ENCODE results near the gene GATA5.

GATA5 gene

DNA sequence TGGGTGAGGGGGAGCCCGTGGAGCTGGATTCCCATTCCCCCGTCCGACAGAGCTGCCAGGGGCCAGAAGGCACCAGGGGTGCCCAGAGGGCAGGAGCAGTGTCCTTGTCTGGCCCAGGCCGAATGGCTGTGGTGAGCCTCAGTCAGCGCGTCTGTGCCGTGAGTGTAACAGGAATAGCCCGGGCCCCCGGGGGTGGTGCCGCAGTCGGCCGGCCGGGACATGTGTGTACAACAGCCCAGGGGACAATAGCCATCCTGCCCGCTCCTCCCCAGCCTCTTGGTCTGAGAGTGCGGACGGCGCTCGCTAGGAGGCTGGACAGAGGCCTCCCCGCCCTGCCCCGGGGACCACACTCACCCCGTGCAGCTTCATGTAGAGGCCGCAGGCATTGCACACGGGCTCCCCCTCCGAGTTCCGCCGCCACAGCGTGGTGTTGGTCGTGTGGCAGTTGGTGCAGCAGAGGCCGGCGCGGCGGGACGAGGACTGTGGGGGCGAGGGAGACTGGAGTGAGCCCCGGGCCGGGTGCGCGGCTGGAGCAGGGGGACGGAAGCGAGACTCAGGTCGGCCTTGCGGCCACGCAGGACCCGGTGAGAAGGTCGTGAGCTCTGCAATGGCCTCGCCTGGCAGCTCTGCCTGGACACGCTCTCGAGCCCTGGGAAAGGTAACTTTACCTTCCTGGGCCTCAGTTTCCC lies 9.6 kb downstream of the GATA5 start:
- no peak for DNase-seq (ENCODE audit: low spot score in 2 of 2)
- no peaks in the 10 kb centered on the region for H3K36me3 Mint-ChIP-seq
- ATAC-seq (ENCODE audit: low read depth) = no peak
- H3K9me3 Mint-ChIP-seq = no peaks in the 10 kb centered on the region
- H3K4me3 Mint-ChIP-seq = no peak overlapping the region
- peaks cover 10% of the 10 kb centered on the region for H3K27me3 Mint-ChIP-seq
- H3K4me1 Mint-ChIP-seq = no peaks in the 10 kb centered on the region
- H3K27ac Mint-ChIP-seq = no peak overlapping the region

DNA sequence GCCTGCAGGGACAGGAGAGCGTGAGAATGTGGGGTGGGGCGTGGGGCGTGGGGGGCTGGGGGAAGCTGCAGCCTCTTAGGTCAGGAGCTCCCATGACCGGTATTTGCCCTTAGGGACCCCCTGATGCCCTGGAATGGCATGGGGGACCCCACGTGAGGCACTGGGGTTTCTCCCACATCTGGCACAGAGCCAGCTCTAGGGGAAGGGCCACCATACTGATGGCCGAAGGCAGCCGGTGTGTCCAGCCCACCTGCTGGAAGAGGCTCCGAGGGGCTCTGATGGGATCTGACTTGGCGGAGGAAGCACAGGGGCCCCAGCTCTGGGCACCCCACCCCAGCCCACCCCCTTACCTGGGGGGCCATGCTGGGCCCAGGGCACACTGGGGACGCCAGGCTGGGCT lies 10.8 kb downstream of the GATA5 start:
- no peaks in the 10 kb centered on the region for H3K9me3 Mint-ChIP-seq
- H3K27ac Mint-ChIP-seq = no peak overlapping the region
- no peak for DNase-seq (ENCODE audit: low spot score in 2 of 2)
- H3K36me3 Mint-ChIP-seq = no peaks in the 10 kb centered on the region
- no peaks in the 10 kb centered on the region for H3K4me1 Mint-ChIP-seq
- no peak overlapping the region for H3K4me3 Mint-ChIP-seq
- no peak for ATAC-seq (ENCODE audit: low read depth)
- H3K27me3 Mint-ChIP-seq = peaks cover 7% of the 10 kb centered on the region

DNA sequence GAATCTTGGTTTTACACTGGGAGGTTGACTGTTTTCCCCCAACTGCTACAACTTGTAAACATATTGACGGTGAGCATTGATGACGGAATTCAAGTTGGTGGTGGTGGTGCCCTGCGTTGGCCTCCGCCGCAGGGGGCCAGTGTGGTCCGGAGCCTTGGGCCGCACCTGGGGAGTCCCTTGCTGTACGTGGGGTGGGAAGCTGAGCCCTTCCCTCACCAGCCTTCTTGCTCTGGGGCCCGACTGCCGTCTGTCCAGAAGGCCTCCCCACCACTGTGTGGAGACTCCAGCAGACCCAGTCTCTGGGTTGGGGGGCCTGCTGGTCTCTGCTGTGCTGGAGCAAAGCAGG lies 11.4 kb downstream of the GATA5 start:
- Mint-ChIP-seq H3K27ac (no peak overlapping the region), H3K4me1 (no peaks in the 10 kb centered on the region), H3K27me3 (peaks cover 4% of the 10 kb centered on the region), H3K9me3 (no peaks in the 10 kb centered on the region), H3K36me3 (no peaks in the 10 kb centered on the region), H3K4me3 (no peak overlapping the region)
- ATAC-seq (ENCODE audit: low read depth) = no peak
- DNase-seq (ENCODE audit: low spot score in 2 of 2) = no peak

DNA sequence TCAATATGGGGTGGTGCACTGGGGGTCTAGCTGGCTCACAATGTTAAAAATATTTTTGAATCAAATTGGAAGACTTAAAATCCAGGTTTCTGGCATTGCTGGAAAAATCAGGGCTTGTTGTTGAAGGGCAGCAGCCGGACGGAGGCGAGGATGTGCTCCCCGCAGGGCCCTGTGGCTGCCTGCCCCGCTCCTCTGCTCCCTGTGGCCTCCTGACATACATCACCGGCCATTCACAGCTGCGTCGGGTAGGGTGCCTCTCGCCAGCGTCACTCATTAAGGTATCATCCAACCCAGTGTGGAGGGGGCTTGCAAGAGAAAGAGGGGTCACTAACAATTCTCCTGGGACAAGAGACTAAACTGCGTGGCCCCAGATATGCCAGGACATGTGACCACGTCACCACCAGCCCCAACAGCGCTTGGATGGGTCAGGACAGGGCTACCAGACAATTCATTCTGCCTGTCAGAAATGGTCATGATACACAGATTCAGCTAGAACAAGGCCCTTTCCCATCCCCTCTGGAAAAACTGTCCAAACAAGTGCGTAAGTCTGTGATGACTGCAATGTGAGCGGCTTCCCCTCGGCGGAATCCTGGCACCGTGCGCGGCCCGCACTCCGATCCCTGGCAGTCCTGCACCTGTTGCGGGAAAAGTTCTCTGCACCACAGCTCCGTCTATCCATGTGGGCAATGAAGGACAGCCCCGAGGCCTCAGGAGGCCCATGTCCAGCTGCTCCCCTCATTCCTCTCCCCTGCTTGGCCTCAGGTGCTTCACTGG lies 12.0 kb downstream of the GATA5 start:
- DNase-seq (ENCODE audit: low spot score in 2 of 2) (no peak), ATAC-seq (ENCODE audit: low read depth) (no peak)
- Mint-ChIP-seq H3K27me3 (peaks cover 2% of the 10 kb centered on the region), H3K27ac (no peak overlapping the region), H3K9me3 (no peaks in the 10 kb centered on the region), H3K4me1 (no peaks in the 10 kb centered on the region), H3K4me3 (no peak overlapping the region), H3K36me3 (no peaks in the 10 kb centered on the region)

DNA sequence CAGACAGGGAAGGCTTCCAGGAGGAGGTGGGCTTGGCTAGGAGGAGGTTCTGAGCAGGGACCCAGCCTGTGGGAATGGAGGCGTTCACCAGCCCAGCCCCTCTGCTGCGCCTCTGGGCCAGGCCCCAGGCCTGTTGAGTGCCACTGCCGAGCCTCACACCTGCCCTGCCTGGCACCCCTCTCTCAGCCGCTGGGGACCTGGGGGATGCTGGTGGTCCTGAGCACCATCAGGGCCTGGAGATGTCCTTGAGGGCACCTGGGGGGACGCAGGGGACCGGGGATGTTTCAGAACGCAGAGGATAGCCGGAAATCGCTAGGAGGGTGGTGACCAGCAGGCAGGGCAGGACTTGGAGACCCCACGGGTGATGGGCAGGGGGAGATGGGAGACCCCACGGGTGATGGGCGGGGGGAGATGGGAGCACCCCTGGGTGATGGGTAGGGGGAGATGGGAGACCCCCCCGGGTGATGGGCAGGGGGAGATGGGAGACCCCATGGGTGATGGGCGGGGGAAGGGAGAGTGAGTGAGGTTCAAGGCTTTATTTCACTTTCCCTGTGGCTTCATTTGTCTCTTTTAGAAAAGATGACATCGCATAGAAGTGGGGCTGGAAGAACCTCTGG lies 12.7 kb downstream of the GATA5 start:
- no peaks in the 10 kb centered on the region for H3K9me3 Mint-ChIP-seq
- DNase-seq (ENCODE audit: low spot score in 2 of 2) (no peak), ATAC-seq (ENCODE audit: low read depth) (no peak)
- no peaks in the 10 kb centered on the region for H3K36me3 Mint-ChIP-seq
- no peak overlapping the region for H3K4me3 Mint-ChIP-seq
- H3K4me1 Mint-ChIP-seq = no peaks in the 10 kb centered on the region
- peaks cover 4% of the 10 kb centered on the region for H3K27me3 Mint-ChIP-seq
- H3K27ac Mint-ChIP-seq = no peak overlapping the region

DNA sequence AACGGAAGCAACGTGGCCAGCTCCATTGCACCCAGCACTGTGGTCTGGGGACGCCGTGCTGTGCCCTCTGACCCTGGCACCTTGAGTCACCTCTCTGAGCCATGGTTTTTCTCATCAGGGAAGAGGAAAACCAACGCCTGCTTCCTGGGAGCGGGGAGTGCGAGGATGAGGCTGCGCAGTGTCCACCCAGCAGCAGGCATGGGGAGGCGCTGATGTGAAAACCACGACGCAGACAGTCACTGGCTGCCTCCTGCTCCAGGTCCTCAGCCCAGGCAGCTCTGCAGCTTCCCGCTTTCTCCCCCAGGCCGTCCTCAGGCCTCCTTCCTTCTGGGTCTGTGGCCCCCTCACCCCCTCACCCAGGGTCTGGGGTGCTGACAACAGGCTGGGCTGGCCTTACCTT lies 14.0 kb downstream of the GATA5 start:
- Mint-ChIP-seq H3K36me3 (no peaks in the 10 kb centered on the region), H3K27me3 (peaks cover 8% of the 10 kb centered on the region), H3K27ac (no peak overlapping the region), H3K9me3 (no peaks in the 10 kb centered on the region), H3K4me3 (no peak overlapping the region), H3K4me1 (no peaks in the 10 kb centered on the region)
- ATAC-seq (ENCODE audit: low read depth) (no peak), DNase-seq (ENCODE audit: low spot score in 2 of 2) (no peak)

DNA sequence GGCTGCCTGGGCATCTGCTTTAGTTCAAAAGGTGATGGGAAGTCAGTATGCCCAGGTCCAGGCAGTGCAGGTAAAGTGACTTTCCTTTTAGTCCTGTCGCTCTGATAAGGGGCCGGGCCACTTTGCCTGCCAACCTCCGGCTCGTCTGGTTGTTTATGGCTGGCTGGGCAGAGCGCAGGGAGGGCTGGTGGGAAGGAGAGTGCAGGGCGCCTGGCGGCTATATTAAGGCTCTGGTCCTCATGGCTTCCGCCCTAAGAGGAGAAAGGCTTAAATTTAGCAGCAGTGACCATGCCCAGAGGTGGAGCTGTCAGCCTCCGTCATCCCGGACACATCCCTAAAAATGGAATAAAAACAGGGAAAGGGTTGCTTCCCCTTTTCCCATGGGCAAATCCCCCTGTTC lies 14.6 kb downstream of the GATA5 start:
- Mint-ChIP-seq H3K4me1 (no peaks in the 10 kb centered on the region), H3K27ac (no peak overlapping the region), H3K27me3 (peaks cover 10% of the 10 kb centered on the region), H3K4me3 (no peak overlapping the region), H3K9me3 (no peaks in the 10 kb centered on the region), H3K36me3 (no peaks in the 10 kb centered on the region)
- no peak for ATAC-seq (ENCODE audit: low read depth)
- no peak for DNase-seq (ENCODE audit: low spot score in 2 of 2)

DNA sequence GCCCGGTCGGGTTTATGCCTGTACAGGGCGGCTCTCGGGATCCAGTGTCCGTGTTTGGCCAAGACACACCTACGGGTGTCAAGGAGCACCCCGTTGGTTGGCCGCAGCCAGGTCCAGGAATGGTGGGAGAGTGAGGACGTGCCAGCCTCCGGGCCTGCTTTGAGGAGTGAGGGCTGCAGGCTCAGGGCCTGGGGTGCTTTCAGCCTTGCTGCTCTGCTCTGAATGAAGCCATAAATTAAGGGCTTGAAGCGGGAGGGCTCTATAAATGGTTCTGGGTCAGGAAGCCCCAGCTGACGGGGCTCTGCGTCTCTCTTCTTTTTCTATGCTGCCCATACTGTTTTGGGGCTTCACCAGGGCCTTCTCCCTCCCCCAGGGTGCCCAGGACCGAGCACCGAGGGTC lies 15.1 kb downstream of the GATA5 start:
- Mint-ChIP-seq H3K27me3 (peaks cover 10% of the 10 kb centered on the region), H3K4me3 (no peak overlapping the region), H3K4me1 (no peaks in the 10 kb centered on the region), H3K9me3 (no peaks in the 10 kb centered on the region), H3K27ac (no peak overlapping the region), H3K36me3 (no peaks in the 10 kb centered on the region)
- DNase-seq (ENCODE audit: low spot score in 2 of 2) (no peak), ATAC-seq (ENCODE audit: low read depth) (no peak)

DNA sequence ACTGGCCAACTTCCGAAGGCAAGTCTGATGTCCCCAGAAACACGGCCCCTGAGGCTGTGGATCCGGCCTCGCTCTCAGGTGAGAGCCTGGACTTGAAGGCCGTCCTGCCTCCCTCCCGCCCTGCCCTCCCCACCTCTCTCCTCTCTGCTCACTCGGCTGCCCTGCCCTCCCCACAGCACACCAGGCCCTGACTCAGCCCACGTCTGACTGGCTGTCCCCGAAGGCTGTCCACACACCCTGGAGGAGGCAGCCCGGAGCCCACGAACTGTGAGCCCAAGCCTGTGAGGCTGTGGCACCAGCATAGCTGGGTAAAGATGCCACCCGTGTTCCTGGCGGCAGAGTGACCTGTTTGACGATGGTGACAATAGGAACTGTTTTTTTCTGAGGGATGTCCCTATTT lies 16.3 kb downstream of the GATA5 start:
- peaks cover 10% of the 10 kb centered on the region for H3K27me3 Mint-ChIP-seq
- DNase-seq (ENCODE audit: low spot score in 2 of 2) = no peak
- no peak overlapping the region for H3K27ac Mint-ChIP-seq
- no peaks in the 10 kb centered on the region for H3K9me3 Mint-ChIP-seq
- H3K4me1 Mint-ChIP-seq = no peaks in the 10 kb centered on the region
- no peak for ATAC-seq (ENCODE audit: low read depth)
- no peaks in the 10 kb centered on the region for H3K36me3 Mint-ChIP-seq
- no peak overlapping the region for H3K4me3 Mint-ChIP-seq

DNA sequence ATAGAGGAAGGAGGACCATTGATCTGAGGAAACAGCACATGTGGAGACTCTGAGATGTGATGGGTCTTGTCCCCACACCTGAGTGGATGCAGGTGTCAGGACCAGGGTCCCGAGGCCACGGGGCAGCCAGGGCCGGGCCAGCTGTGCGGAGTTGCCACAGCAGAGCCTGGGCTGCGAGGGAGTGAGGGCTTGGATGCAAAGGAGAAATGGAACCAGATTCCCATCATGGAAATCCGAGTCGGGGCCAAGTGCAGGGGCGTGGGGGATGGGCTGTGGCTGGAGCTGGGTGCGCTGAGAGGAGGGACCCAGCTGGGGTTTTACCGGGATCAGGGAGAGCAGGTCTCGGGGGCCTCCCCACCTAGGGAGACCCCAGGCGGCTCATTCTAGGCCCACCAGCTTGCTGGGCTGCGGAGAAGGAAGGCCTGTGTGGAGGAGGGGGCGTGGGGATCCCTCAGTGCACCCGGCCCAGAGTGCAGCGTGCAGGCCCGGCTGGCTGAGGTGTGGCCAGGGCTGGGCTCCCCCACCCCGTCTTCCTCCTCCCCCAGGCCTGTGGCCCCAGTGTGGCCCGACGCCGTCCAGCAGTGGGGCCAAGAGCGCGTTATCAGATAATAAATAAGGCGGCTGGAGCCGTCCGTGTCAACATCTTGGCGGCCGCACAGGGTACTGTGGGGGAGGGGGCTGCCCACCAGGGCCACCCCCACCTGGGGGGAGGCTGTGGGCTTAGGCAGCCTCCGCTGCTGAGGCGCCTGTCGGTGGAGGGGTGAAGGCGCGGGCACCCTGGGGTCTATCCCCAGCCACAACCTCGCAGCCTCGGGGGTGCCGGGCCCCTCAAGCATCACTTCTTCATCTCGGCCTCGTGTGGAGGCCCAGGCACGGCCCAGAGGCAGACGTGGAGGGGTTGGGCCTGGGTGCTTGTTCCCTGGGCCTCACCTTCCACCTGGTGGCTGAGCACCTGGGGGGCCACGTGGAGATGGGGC lies 17.2 kb downstream of the GATA5 start:
- DNase-seq (ENCODE audit: low spot score in 2 of 2) (no peak), ATAC-seq (ENCODE audit: low read depth) (no peak)
- H3K27ac Mint-ChIP-seq = no peak overlapping the region
- peaks cover 13% of the 10 kb centered on the region for H3K27me3 Mint-ChIP-seq
- no peaks in the 10 kb centered on the region for H3K4me1 Mint-ChIP-seq
- no peak overlapping the region for H3K4me3 Mint-ChIP-seq
- no peaks in the 10 kb centered on the region for H3K9me3 Mint-ChIP-seq
- H3K36me3 Mint-ChIP-seq = no peaks in the 10 kb centered on the region

DNA sequence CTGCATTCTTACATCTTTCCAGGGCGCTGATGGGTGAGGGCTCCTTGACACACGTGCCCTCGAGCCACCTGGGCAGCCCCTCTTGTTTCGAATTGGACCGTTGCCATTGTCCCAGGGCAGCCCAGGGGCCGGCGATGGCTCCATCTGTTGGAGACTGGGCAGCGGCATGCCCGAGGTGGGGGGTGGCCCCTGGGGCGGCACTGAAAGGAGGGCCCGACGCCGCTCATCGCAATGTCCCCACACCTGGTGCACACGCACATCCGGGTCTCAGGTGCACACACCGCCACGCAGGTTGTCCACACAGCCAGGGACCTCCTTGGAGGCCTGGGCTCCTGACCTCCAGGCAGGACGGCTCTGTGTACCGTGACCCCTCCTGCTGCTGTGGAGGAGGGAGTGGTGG lies 18.0 kb downstream of the GATA5 start:
- Mint-ChIP-seq H3K27me3 (peaks cover 15% of the 10 kb centered on the region), H3K4me3 (no peak overlapping the region), H3K36me3 (no peaks in the 10 kb centered on the region), H3K27ac (no peak overlapping the region), H3K4me1 (no peaks in the 10 kb centered on the region), H3K9me3 (no peaks in the 10 kb centered on the region)
- ATAC-seq (ENCODE audit: low read depth) = no peak
- DNase-seq (ENCODE audit: low spot score in 2 of 2) = no peak

DNA sequence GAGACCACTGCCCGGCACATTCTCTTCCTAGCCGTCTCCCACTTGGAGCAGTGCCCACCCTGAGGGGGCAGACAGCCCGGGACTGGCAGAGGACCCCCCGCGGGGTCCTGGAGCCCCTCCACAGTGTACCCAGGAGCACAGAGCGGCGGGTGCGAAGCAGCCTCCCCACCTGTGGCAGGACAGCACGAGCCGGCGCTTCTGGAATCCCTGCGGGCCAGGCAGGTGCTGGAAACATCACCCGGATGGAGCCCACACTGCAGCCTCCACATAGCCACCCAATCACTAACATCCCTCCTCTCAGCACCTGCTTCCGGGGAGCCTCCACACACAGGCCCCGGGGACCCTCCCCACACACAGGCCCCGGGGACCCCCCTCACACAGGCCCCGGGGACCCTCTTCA lies 18.7 kb downstream of the GATA5 start:
- DNase-seq (ENCODE audit: low spot score in 2 of 2) (no peak), ATAC-seq (ENCODE audit: low read depth) (no peak)
- Mint-ChIP-seq H3K9me3 (no peaks in the 10 kb centered on the region), H3K27ac (no peak overlapping the region), H3K4me3 (no peak overlapping the region), H3K4me1 (no peaks in the 10 kb centered on the region), H3K27me3 (peaks cover 16% of the 10 kb centered on the region), H3K36me3 (no peaks in the 10 kb centered on the region)

DNA sequence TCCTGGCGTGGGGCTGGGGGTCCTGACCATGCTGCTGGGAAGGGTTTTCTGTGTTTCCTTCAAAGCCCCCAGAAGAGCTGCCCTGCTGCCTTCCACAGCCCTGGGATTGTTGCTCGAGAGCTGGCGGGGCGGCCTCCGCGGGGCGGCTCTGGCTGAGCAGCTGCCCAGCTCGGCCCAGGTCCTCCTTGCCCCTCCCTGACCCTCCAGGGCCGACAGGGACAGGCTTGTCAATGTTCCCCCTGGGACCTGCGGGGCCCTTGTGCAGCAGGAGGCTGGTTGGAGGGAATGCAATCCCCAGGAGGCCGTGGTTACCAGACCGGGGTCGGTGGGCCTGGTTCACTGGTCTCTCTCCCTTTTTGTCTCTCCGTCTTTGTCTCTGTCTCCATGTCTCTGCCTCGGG lies 19.9 kb downstream of the GATA5 start:
- no peak for ATAC-seq (ENCODE audit: low read depth)
- Mint-ChIP-seq H3K27ac (no peak overlapping the region), H3K27me3 (peaks cover 18% of the 10 kb centered on the region)

More for the DNA sequence above, 19.9 kb downstream of the GATA5 start:
- no peak for DNase-seq (ENCODE audit: low spot score in 2 of 2)
- Mint-ChIP-seq H3K9me3 (no peaks in the 10 kb centered on the region), H3K4me3 (no peak overlapping the region), H3K4me1 (no peaks in the 10 kb centered on the region), H3K36me3 (no peaks in the 10 kb centered on the region)
